H9 (cell line): ENCODE results near the gene GTF3C5. TPM values are rescaled to one million over a fixed set of nuclear protein-coding genes. Genes with fewer than 3 reads are reported as not detected.

ENCODE experiments used
- DNase-seq: peaks from one replicate; pipeline ENCODE4 v3.0.0-alpha.2; 2017
- H2AFZ ChIP-seq: one replicate; pipeline ENCODE4 v1.6.1; 2013; ENCODE audit warnings: mild to moderate bottlenecking, low read length, control low read depth, moderate library complexity
- H2AK5ac ChIP-seq: 2 replicates; pipeline ENCODE4 v1.6.1; 2013; ENCODE audit warnings: low read length, control low read depth, mixed read lengths; ENCODE audit not compliant: insufficient read length
- H2BK120ac ChIP-seq: one replicate; pipeline ENCODE4 v1.6.1; 2013; ENCODE audit warnings: low read depth, mild to moderate bottlenecking, low read length, control low read depth, inconsistent platforms; ENCODE audit not compliant: poor library complexity, severe bottlenecking
- H2BK12ac ChIP-seq: 2 replicates; pipeline ENCODE4 v1.6.1; 2013; ENCODE audit warnings: low read length, control low read depth, mixed read lengths, low read depth; ENCODE audit not compliant: insufficient read length
- H2BK15ac ChIP-seq: 2 replicates; pipeline ENCODE4 v1.6.1; 2013; ENCODE audit warnings: low read depth, low read length, control low read depth
- H2BK20ac ChIP-seq: one replicate; pipeline ENCODE4 v1.6.1; 2013; ENCODE audit warnings: low read depth, mild to moderate bottlenecking, low read length, control low read depth, inconsistent platforms; ENCODE audit not compliant: poor library complexity, severe bottlenecking
- H2BK5ac ChIP-seq: 2 replicates; pipeline ENCODE4 v1.6.1; 2013; ENCODE audit warnings: low read length, control low read depth, mixed read lengths; ENCODE audit not compliant: insufficient read length
- H3K14ac ChIP-seq: 2 replicates; pipeline ENCODE4 v1.6.1; 2013; ENCODE audit warnings: low read length, control low read depth; ENCODE audit not compliant: insufficient read depth
- H3K18ac ChIP-seq: 2 replicates; pipeline ENCODE4 v1.6.1; 2013; ENCODE audit warnings: low read depth, mild to moderate bottlenecking, mixed read lengths, low read length, control low read depth; ENCODE audit not compliant: insufficient read length
- H3K23ac ChIP-seq: 2 replicates; pipeline ENCODE4 v1.6.1; 2013; ENCODE audit warnings: low read length, control low read depth, mixed read lengths, low read depth; ENCODE audit not compliant: insufficient read length
- H3K23me2 ChIP-seq: 2 replicates; pipeline ENCODE4 v1.6.1; 2013; ENCODE audit warnings: low read depth, mild to moderate bottlenecking, mixed read lengths, low read length, control low read depth; ENCODE audit not compliant: insufficient read length, poor library complexity, severe bottlenecking
- H3K27ac ChIP-seq: 2 replicates; pipeline ENCODE4 v1.5.1; 2013; ENCODE audit warnings: low read length, control low read depth, mixed read lengths, low read depth; ENCODE audit not compliant: insufficient read length
- H3K27me3 ChIP-seq: 2 replicates; pipeline ENCODE4 v1.6.1; 2013; ENCODE audit warnings: low read length, control low read depth, inconsistent platforms; ENCODE audit not compliant: insufficient read depth
- H3K4ac ChIP-seq: 2 replicates; pipeline ENCODE4 v1.6.1; 2013; ENCODE audit warnings: low read depth, mild to moderate bottlenecking, control low read depth, inconsistent platforms, low read length, moderate library complexity
- H3K4me1 ChIP-seq: 2 replicates; pipeline ENCODE4 v1.6.1; 2013; ENCODE audit warnings: low read length, control low read depth, inconsistent platforms; ENCODE audit not compliant: insufficient read depth
- H3K4me2 ChIP-seq: 2 replicates; pipeline ENCODE4 v1.6.1; 2013; ENCODE audit warnings: low read length, control low read depth, mixed read lengths; ENCODE audit not compliant: insufficient read length, insufficient read depth
- H3K56ac ChIP-seq: 2 replicates; pipeline ENCODE4 v1.6.1; 2013; ENCODE audit warnings: low read depth, mild to moderate bottlenecking, mixed read lengths, low read length, control low read depth; ENCODE audit not compliant: insufficient read length
- H3K79me1 ChIP-seq: 2 replicates; pipeline ENCODE4 v1.6.1; 2013; ENCODE audit warnings: low read depth, mild to moderate bottlenecking, moderate library complexity, low read length, control low read depth, inconsistent platforms; ENCODE audit not compliant: insufficient read depth, poor library complexity, severe bottlenecking
- H3K79me2 ChIP-seq: 2 replicates; pipeline ENCODE4 v1.6.1; 2013; ENCODE audit warnings: low read length, control low read depth, inconsistent platforms; ENCODE audit not compliant: insufficient read depth
- H3K9ac ChIP-seq: 2 replicates; pipeline ENCODE4 v1.6.1; 2013; ENCODE audit warnings: low read length, control low read depth, mixed read lengths; ENCODE audit not compliant: insufficient read length; ENCODE audit errors: extremely low read depth
- H3K9me3 ChIP-seq: one replicate; pipeline ENCODE4 v1.6.1; 2013; ENCODE audit warnings: low read depth, low read length, inconsistent platforms; ENCODE audit not compliant: control insufficient read depth
- H3T11ph ChIP-seq: one replicate; pipeline ENCODE4 v1.6.1; 2013; ENCODE audit warnings: mild to moderate bottlenecking, low read length, control low read depth, inconsistent platforms
- H4K20me1 ChIP-seq: one replicate; pipeline ENCODE4 v1.6.1; 2013; ENCODE audit not compliant: control insufficient read depth, insufficient read length, insufficient read depth
- H4K5ac ChIP-seq: 2 replicates; pipeline ENCODE4 v1.6.1; 2013; ENCODE audit warnings: low read depth, mild to moderate bottlenecking, mixed read lengths, low read length, control low read depth; ENCODE audit not compliant: insufficient read length
- H4K8ac ChIP-seq: replicated peaks from 2 replicates; pipeline ENCODE4 v1.6.1; 2013; ENCODE audit warnings: low read length, control low read depth, mixed read lengths, low read depth; ENCODE audit not compliant: insufficient read length
- H4K91ac ChIP-seq: 2 replicates; pipeline ENCODE4 v1.6.1; 2013; ENCODE audit warnings: low read depth, mild to moderate bottlenecking, moderate library complexity, mixed read lengths, low read length, control low read depth; ENCODE audit not compliant: insufficient read length
- H3K27ac Mint-ChIP-seq, 3 experiments: 2 replicates in 2 of 3; 3 replicates in 1 of 3; pipeline ENCODE4 v1.8.0; 2020 to 2021; ENCODE audit warnings: mixed read lengths in 3 of 3, mild to moderate bottlenecking in 1 of 3, moderate library complexity in 1 of 3
- H3K27me3 Mint-ChIP-seq: 2 replicates; pipeline ENCODE4 v1.8.0; 2021; ENCODE audit warnings: low read depth, mild to moderate bottlenecking, moderate library complexity, mixed read lengths
- H3K36me3 Mint-ChIP-seq, 3 experiments: 2 replicates in 2 of 3; 3 replicates in 1 of 3; pipeline ENCODE4 v1.8.0; 2020 to 2021; ENCODE audit warnings: low read depth in 3 of 3, mixed read lengths in 3 of 3; ENCODE audit not compliant: insufficient read depth in 1 of 3
- H3K4me1 Mint-ChIP-seq, 2 experiments: 2 replicates each; pipeline ENCODE4 v1.8.0; 2020; ENCODE audit warnings: mixed read lengths in 2 of 2
- H3K4me3 Mint-ChIP-seq, 2 experiments: 2 replicates in 1 of 2; 3 replicates in 1 of 2; pipeline ENCODE4 v1.8.0; 2020 to 2021; ENCODE audit warnings: mild to moderate bottlenecking in 2 of 2, mixed read lengths in 2 of 2, moderate library complexity in 1 of 2
- H3K9me3 Mint-ChIP-seq, 2 experiments: 2 replicates in 1 of 2; 3 replicates in 1 of 2; pipeline ENCODE4 v1.8.0; 2020; ENCODE audit warnings: mild to moderate bottlenecking in 2 of 2, mixed read lengths in 2 of 2, moderate library complexity in 1 of 2
- CTCF ChIP-seq: fragments of 200-600 bp; sonication (generic); conservative IDR thresholded peaks from 3 replicates; pipeline ENCODE4 v1.8.0; 2021; ENCODE audit warnings: antibody characterized with exemption, mild to moderate bottlenecking
- WGBS: extraction: QIAGEN DNeasy Blood & Tissue Kit; methylation state at CpG from one replicate; pipeline ENCODE4 v1.1.7; 2013; ENCODE audit warnings: missing lambda C conversion rate, low lambda C conversion rate, mixed read lengths; ENCODE audit not compliant: insufficient read length; ENCODE audit errors: extremely low coverage; 5-methylcytosine and 5-hydroxymethylcytosine counted together
- total RNA-seq: library from RNA; stranded (reverse); gene quantifications from 2 replicates; pipeline ENCODE4 v1.2.1, GENCODE V29; 2021

Gene GTF3C5
- total RNA-seq, 1 experiment from 2014 or later, result 88.9 TPM

- H3K4me3 Mint-ChIP-seq, result no peak overlapping the region
- no peak overlapping the region for H3K4me2 ChIP-seq
- H3K79me2 ChIP-seq, result no peaks in the 10 kb centered on the region
- H3K27ac Mint-ChIP-seq, result no peak overlapping the region
- no peak overlapping the region for H4K91ac ChIP-seq
- H2BK12ac ChIP-seq, result no peak overlapping the region
- peaks cover 19 to 20% of the 10 kb centered on the region in 2 experiments for H3K4me1 Mint-ChIP-seq
- no peak overlapping the region for H3K4ac ChIP-seq
- H2BK5ac ChIP-seq, result no peak overlapping the region
- H4K8ac ChIP-seq, result no peak overlapping the region
- no peaks in the 10 kb centered on the region; a peak in 1 of 5 replicates for H3K9me3 Mint-ChIP-seq
- no peak overlapping the region for H3K9ac ChIP-seq
- no peak overlapping the region for H4K5ac ChIP-seq
- no peaks in the 10 kb centered on the region for H3K23me2 ChIP-seq
- peaks cover 2% of the 10 kb centered on the region; the same call in 1 of the 2 replicates for H3K4me1 ChIP-seq
- no peak for DNase-seq
- H2BK120ac ChIP-seq, result no peak overlapping the region
- TF ChIP-seq CTCF, result no peak
- no peak overlapping the region for H3K27ac ChIP-seq
- H3K36me3 Mint-ChIP-seq, result peaks cover 29 to 66% (median 61%) of the 10 kb centered on the region in 3 experiments; a peak in 6 of 7 replicates
- no peak overlapping the region for H3T11ph ChIP-seq
- no CpG with 5 or more reads among the region's 17 CpGs for WGBS
- H3K56ac ChIP-seq, result no peak overlapping the region
- no peaks in the 10 kb centered on the region for H3K9me3 ChIP-seq
- no peak overlapping the region for H3K23ac ChIP-seq
- peaks cover 3% of the 10 kb centered on the region for H4K20me1 ChIP-seq
- H2AFZ ChIP-seq, result no peak overlapping the region
- no peak overlapping the region for H3K14ac ChIP-seq
- no peak overlapping the region for H2AK5ac ChIP-seq
- H2BK20ac ChIP-seq, result no peak overlapping the region
- no peak overlapping the region for H2BK15ac ChIP-seq
- no peak overlapping the region for H3K18ac ChIP-seq
- H3K79me1 ChIP-seq, result no peaks in the 10 kb centered on the region
- H3K27me3 ChIP-seq, result no peaks in the 10 kb centered on the region
- H3K27me3 Mint-ChIP-seq, result no peaks in the 10 kb centered on the region
Observed at GRCh38 chr9:133055788-133056420, 25.1 kb downstream of the GTF3C5 start.
